GM12878 (cell line): ENCODE data around the gene PARP6.

ENCODE experiments used
- ASH2L ChIP-seq: fragments of 300-600, 200-600 bp; sonication (generic); IDR thresholded peaks from 2 replicates; pipeline ENCODE4 v1.6.1; 2017; ENCODE audit warnings: low read depth, mild to moderate bottlenecking, borderline replicate concordance
- CTCF ChIP-seq, 3 experiments: IDR thresholded peaks in 2 of 3; conservative IDR thresholded peaks in 1 of 3; 2 replicates each; pipeline ENCODE4 v1.5.1; 2011; ENCODE audit warnings: low read depth in 3 of 3, low read length in 3 of 3, mild to moderate bottlenecking in 3 of 3, control low read depth in 2 of 3, moderate library complexity in 2 of 3, inconsistent platforms in 1 of 3, mixed read lengths in 1 of 3; ENCODE audit not compliant: control insufficient read depth in 2 of 3, insufficient read depth in 1 of 3; ENCODE audit errors: extremely low read depth in 1 of 3
- FOXM1 ChIP-seq: IDR thresholded peaks from 2 replicates; pipeline ENCODE4 v1.6.1; 2012; ENCODE audit warnings: low read depth, mild to moderate bottlenecking, inconsistent platforms, low read length, moderate library complexity
- MAX ChIP-seq: IDR thresholded peaks from 2 replicates; pipeline ENCODE4 v1.6.1; 2012; ENCODE audit warnings: low read depth, low read length, improper control_type of control experiment
- MEF2A ChIP-seq: IDR thresholded peaks from 2 replicates; pipeline ENCODE4 v1.6.1; 2011; ENCODE audit warnings: low read depth, mild to moderate bottlenecking, low read length, moderate library complexity; ENCODE audit not compliant: insufficient read depth
- POLR2AphosphoS5 ChIP-seq: IDR thresholded peaks from 2 replicates; pipeline ENCODE4 v1.6.1; 2011; ENCODE audit warnings: mild to moderate bottlenecking, low read length, inconsistent platforms
- RELA ChIP-seq: fragments of 450-650 bp; IDR thresholded peaks from 2 replicates; pipeline ENCODE4 v1.8.0; 2014; ENCODE audit warnings: borderline replicate concordance; ENCODE audit not compliant: partially characterized antibody
- TAF1 ChIP-seq: IDR thresholded peaks from 2 replicates; pipeline ENCODE4 v1.6.1; 2011; ENCODE audit warnings: mild to moderate bottlenecking, low read depth, low read length, borderline replicate concordance
- YY1 ChIP-seq: IDR thresholded peaks from 2 replicates; pipeline ENCODE4 v1.6.1; 2011; ENCODE audit warnings: low read depth, mild to moderate bottlenecking, low read length
- ZBTB40 ChIP-seq: fragments of 450-650 bp; IDR thresholded peaks from 2 replicates; pipeline ENCODE4 v1.6.1; 2016; ENCODE audit warnings: mild to moderate bottlenecking, moderate library complexity, borderline replicate concordance
- ZNF274 ChIP-seq: IDR thresholded peaks from one replicate; pipeline ENCODE4 v1.8.0; 2011; ENCODE audit not compliant: insufficient read length, insufficient read depth

DNA sequence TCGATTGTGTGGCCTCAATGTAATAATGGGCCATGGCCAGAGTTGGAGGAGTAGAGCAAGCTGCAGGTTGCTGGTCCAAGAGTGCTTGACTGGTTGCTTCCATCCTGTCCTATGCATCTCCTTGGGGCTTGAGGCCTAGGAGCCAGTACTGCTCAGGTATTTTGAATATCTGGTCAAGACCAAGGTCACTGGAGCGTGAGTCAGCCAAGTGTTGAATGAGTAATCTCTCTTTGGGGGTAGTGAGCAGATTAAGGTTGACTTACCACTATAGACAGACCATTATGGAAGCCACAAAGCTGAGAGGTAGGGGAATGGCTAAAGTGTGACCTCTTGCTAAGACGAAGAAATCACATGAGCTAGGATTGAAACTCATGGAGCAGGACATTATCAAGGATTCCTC, 9.4 kb upstream of the PARP6 start:
- TF ChIP-seq ZNF274: no peak
- no peak for TF ChIP-seq FOXM1
- no peak for TF ChIP-seq ZBTB40
- TF ChIP-seq MEF2A: no peak
- no peak for TF ChIP-seq POLR2AphosphoS5
- no peak for TF ChIP-seq TAF1
- no peak for TF ChIP-seq RELA
- TF ChIP-seq CTCF (IDR thresholded peaks at IDR 0.05 in 2 of 3, conservative IDR thresholded peaks at IDR 0.05 in 1 of 3; ENCODE audit: control insufficient read depth in 2 of 3, extremely low read depth in 1 of 3, insufficient read depth in 1 of 3, low read depth in 3 of 3, low read length in 3 of 3): no peak
- no peak for TF ChIP-seq ASH2L
- no peak for TF ChIP-seq MAX
- no peak for TF ChIP-seq YY1
